Measurements from ENCODE around the gene DNAH12. TPM values are rescaled to one million over a fixed set of nuclear protein-coding genes. Genes with fewer than 3 reads are reported as not detected.
"Not testable (repeated sequence)": the region's sequence is repeated elsewhere in the genome, so short reads cannot be mapped to it uniquely, and the experiment has no call there.

Gene DNAH12
- total RNA-seq, 1 donor from 2014 or later = 0.02 TPM

DNA sequence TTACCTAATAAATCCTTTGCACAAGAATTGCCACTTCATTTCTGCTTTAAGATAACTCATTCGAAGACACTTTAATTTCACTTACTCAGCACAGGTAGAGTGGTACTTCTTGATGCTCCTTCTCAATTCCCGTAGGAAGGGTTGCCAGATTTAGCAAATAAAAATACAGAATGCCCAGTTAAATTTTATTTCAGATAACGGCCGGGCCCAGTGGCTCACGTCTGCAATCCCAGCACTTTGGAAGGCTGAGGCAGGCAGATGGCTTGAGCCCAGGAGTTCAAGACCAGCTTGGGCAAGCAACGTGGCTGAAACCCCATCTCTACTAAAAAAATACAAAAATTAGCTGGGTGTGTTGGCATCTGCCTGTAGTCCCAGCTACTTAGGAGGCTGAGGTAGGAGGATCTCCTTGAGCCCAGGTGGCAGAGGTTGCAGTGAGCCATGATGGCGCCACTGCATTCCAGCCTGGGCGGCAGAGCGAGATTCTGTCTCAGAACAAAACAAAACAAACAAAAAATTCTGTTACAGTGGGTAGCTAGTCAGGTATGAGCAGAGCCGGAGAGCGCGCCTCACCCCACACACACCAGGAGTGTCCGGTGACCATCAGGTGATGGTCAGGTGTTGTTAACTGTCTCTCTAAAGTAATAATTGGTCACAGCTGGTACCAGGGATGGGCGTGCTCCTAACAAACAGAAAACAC is 92.8 kb downstream of the DNAH12 start:
- no peak overlapping the region for H3K27ac Mint-ChIP-seq
- Histone ChIP-seq H3K4me3 (no peak overlapping the region), H3K79me2 (ENCODE audit: low read depth) (no peaks in the 10 kb centered on the region), H3K9ac (no peak overlapping the region), H3K27ac (no peak overlapping the region), H3F3A (ENCODE audit: low read depth) (no peaks in the 10 kb centered on the region), H3K36me3 (no peaks in the 10 kb centered on the region), H3K4me2 (no peak overlapping the region), H3K9me3 (ENCODE audit: low read depth) (no peaks in the 10 kb centered on the region), H3K27me3 (no peaks in the 10 kb centered on the region), H2AFZ (replicated peaks) (no peak overlapping the region), H3K4me1 (peaks cover 2% of the 10 kb centered on the region), H4K20me1 (ENCODE audit: low read depth) (no peaks in the 10 kb centered on the region)
- peaks cover 11% of the 10 kb centered on the region for H3K4me1 Mint-ChIP-seq
- no peak for TF ChIP-seq EZH2 (IDR thresholded peaks at IDR 0.05)
- DNase-seq (ENCODE audit: low spot score) = no peak
- no peaks in the 10 kb centered on the region for H3K36me3 Mint-ChIP-seq
- H3K9me3 Mint-ChIP-seq = peaks cover 4% of the 10 kb centered on the region
- H3K27me3 Mint-ChIP-seq (ENCODE audit: insufficient read depth, low read depth) = peaks cover 2% of the 10 kb centered on the region
- no peak overlapping the region for H3K4me3 Mint-ChIP-seq

DNA sequence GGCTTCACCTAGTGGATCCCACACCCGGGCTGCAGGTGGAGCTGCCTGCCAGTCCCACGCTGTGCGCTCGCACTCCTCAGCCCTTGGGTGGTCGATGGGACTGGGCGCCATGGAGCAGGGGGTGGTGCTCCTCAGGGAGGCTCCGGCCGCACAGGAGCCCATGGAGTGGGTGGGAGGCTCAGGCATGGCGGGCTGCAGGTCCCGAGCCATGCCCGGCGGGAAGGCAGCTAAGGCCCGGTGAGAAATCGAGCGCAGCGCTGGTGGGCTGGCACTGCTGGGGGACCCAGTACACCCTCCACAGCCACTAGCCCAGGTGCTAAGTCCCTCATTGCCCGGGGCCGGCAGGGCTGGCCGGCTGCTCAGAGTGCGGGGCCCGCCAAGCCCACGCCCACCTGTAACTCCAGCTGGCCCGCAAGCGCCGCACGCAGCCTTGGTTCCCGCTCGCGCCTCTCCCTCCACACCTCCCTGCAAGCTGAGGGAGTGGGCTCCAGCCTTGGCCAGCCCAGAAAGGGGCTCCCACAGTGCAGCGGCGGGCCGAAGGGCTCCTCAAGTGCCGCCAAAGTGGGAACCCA is 94.8 kb downstream of the DNAH12 start:
- H3K4me3 Mint-ChIP-seq; DNase-seq (ENCODE audit: low spot score); H4K20me1 ChIP-seq (ENCODE audit: low read depth); H3K27ac Mint-ChIP-seq; H3K27me3 Mint-ChIP-seq (ENCODE audit: insufficient read depth, low read depth); H3K27me3 ChIP-seq; H3K36me3 ChIP-seq; H3K4me1 ChIP-seq; H3K4me2 ChIP-seq; H3F3A ChIP-seq (ENCODE audit: low read depth); H3K9ac ChIP-seq; H3K9me3 Mint-ChIP-seq; H3K9me3 ChIP-seq (ENCODE audit: low read depth); H3K4me3 ChIP-seq; H3K36me3 Mint-ChIP-seq; H3K79me2 ChIP-seq (ENCODE audit: low read depth); H3K27ac ChIP-seq; H2AFZ ChIP-seq (replicated peaks): not testable (repeated sequence)
- peaks cover 11% of the 10 kb centered on the region for H3K4me1 Mint-ChIP-seq

DNA sequence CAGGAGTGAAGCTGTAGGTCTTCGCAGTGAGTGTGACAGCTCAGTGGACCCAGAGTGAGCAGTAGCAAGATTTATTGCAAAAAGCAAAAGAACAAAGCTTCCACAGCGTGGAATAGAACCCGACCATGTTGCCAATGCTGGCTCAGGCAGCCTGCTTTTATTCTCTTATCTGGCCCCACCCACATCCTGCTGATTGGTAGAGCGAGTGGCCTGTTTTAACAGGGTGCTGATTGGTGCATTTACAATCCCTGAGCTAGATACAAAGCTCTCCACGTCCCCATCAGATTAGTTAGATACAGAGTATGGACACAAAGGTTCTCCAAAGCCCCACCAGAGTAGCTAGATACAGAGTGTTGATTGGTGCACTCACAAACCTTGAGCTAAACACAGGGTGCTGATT is 95.7 kb downstream of the DNAH12 start:
- not testable (repeated sequence) for H3K36me3 ChIP-seq; H3K79me2 ChIP-seq (ENCODE audit: low read depth); H3K4me2 ChIP-seq; H3K4me3 ChIP-seq; H3F3A ChIP-seq (ENCODE audit: low read depth); H4K20me1 ChIP-seq (ENCODE audit: low read depth); H3K27me3 Mint-ChIP-seq (ENCODE audit: insufficient read depth, low read depth); H3K9ac ChIP-seq; H3K27ac ChIP-seq; H3K27ac Mint-ChIP-seq; H3K9me3 Mint-ChIP-seq; DNase-seq (ENCODE audit: low spot score); H3K9me3 ChIP-seq (ENCODE audit: low read depth); H3K4me3 Mint-ChIP-seq; H3K36me3 Mint-ChIP-seq; H3K4me1 ChIP-seq; H3K27me3 ChIP-seq
- H2AFZ ChIP-seq (replicated peaks) = peak overlapping the region; percentile 57
- peaks cover 11% of the 10 kb centered on the region for H3K4me1 Mint-ChIP-seq

DNA sequence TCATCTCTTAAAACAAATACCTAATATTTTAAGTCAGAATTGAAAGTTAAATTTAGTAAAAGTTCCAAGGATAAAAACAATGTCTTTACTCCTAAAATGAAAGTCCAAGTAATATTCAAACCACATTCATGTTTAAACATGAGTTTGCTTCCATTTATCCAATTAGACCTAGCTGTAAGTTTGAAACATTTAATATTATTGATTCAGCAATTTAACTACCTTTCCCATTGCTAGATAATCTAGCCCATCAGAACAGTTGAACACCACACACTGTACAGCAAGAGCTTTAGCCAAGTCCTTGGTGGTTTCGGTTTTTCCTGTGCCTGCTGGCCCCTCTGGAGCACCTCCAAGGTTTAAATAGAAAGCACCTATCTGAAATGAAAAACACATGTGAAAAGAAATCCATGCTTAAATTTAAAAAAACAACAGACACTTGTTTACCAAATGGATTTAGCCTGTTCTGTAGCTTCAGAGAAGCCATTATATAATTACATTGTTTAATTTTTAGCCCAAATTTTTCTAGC is 97.8 kb downstream of the DNAH12 start:
- Histone ChIP-seq H3K4me2 (no peak overlapping the region), H4K20me1 (ENCODE audit: low read depth) (no peaks in the 10 kb centered on the region), H3K79me2 (ENCODE audit: low read depth) (no peaks in the 10 kb centered on the region), H3K9ac (no peak overlapping the region), H3K9me3 (ENCODE audit: low read depth) (no peaks in the 10 kb centered on the region), H3K27me3 (no peaks in the 10 kb centered on the region), H2AFZ (replicated peaks) (peak overlapping the region; percentile 69), H3K36me3 (no peaks in the 10 kb centered on the region), H3F3A (ENCODE audit: low read depth) (no peaks in the 10 kb centered on the region), H3K27ac (no peak overlapping the region), H3K4me1 (peaks cover 5% of the 10 kb centered on the region), H3K4me3 (no peak overlapping the region)
- Mint-ChIP-seq H3K4me1 (peaks cover 9% of the 10 kb centered on the region), H3K27me3 (ENCODE audit: insufficient read depth, low read depth) (no peaks in the 10 kb centered on the region), H3K36me3 (no peaks in the 10 kb centered on the region), H3K9me3 (peaks cover 4% of the 10 kb centered on the region), H3K4me3 (no peak overlapping the region), H3K27ac (no peak overlapping the region)
- TF ChIP-seq, protein P1, sequence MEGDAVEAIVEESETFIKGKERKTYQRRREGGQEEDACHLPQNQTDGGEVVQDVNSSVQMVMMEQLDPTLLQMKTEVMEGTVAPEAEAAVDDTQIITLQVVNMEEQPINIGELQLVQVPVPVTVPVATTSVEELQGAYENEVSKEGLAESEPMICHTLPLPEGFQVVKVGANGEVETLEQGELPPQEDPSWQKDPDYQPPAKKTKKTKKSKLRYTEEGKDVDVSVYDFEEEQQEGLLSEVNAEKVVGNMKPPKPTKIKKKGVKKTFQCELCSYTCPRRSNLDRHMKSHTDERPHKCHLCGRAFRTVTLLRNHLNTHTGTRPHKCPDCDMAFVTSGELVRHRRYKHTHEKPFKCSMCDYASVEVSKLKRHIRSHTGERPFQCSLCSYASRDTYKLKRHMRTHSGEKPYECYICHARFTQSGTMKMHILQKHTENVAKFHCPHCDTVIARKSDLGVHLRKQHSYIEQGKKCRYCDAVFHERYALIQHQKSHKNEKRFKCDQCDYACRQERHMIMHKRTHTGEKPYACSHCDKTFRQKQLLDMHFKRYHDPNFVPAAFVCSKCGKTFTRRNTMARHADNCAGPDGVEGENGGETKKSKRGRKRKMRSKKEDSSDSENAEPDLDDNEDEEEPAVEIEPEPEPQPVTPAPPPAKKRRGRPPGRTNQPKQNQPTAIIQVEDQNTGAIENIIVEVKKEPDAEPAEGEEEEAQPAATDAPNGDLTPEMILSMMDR (IDR thresholded peaks at IDR 0.05) = no peak
- TF ChIP-seq EZH2phosphoT487 (IDR thresholded peaks at IDR 0.05) (no peak), EZH2 (IDR thresholded peaks at IDR 0.05) (no peak)
- DNase-seq (ENCODE audit: low spot score) = no peak

All from neural progenitor cell (in vitro differentiated cells).